WTC11 (cell line): Measurements from ENCODE around the gene OSBPL10.

Source experiments
- ETV6 ChIP-seq: sonication (generic); formaldehyde crosslinking; IDR thresholded peaks from 2 replicates; pipeline ENCODE4 v1.8.1; 2022; ENCODE audit warnings: mild to moderate bottlenecking, missing genetic modification reagents
- NFYB ChIP-seq: sonication (generic); formaldehyde crosslinking; conservative IDR thresholded peaks from 2 replicates; pipeline ENCODE4 v1.8.0; 2022; ENCODE audit warnings: low read depth, missing genetic modification reagents
- NR1H2 ChIP-seq: sonication (generic); formaldehyde crosslinking; IDR thresholded peaks from 2 replicates; pipeline ENCODE4 v1.9.0; 2021; ENCODE audit warnings: mild to moderate bottlenecking, moderate library complexity, missing genetic modification reagents
- TF ChIP-seq, protein P1 (sequence below): fragments of 200-600 bp; IDR thresholded peaks from 2 replicates; pipeline ENCODE4 v1.8.0; 2022; ENCODE audit warnings: antibody characterized with exemption
- TF ChIP-seq, protein P2 (sequence below): sonication (generic); formaldehyde crosslinking; IDR thresholded peaks from 2 replicates; pipeline ENCODE4 v1.8.1; 2022; ENCODE audit warnings: mild to moderate bottlenecking, moderate library complexity, missing genetic modification reagents
- TF ChIP-seq, protein P3 (sequence below): fragments of 250-450 bp; sonication (Bioruptor Pico); IDR thresholded peaks from 2 replicates; pipeline ENCODE4 v2.1.2; 2022; ENCODE audit warnings: mild to moderate bottlenecking, moderate library complexity

DNA sequence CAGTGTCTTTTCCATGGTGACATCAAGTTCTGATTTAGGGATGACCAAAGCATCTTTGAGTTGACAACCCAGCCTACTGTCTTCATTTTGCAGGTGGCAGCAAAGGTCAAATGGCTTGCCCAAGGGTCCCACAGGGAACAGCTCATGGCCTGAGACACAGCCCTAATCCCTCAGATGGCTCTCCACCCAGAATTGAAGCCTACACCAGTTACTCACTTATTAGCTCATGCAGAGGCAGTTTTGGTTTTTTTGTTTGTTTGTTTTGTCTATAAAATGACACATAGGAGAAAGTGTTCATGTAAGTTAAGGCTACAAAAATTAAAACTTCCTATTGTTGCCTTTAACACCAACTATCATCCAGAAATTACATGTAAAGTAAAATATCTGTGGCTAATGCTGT is 167.9 kb downstream of the OSBPL10 start:
- TF ChIP-seq, protein P1, sequence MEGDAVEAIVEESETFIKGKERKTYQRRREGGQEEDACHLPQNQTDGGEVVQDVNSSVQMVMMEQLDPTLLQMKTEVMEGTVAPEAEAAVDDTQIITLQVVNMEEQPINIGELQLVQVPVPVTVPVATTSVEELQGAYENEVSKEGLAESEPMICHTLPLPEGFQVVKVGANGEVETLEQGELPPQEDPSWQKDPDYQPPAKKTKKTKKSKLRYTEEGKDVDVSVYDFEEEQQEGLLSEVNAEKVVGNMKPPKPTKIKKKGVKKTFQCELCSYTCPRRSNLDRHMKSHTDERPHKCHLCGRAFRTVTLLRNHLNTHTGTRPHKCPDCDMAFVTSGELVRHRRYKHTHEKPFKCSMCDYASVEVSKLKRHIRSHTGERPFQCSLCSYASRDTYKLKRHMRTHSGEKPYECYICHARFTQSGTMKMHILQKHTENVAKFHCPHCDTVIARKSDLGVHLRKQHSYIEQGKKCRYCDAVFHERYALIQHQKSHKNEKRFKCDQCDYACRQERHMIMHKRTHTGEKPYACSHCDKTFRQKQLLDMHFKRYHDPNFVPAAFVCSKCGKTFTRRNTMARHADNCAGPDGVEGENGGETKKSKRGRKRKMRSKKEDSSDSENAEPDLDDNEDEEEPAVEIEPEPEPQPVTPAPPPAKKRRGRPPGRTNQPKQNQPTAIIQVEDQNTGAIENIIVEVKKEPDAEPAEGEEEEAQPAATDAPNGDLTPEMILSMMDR = no peak
- TF ChIP-seq, protein P2, sequence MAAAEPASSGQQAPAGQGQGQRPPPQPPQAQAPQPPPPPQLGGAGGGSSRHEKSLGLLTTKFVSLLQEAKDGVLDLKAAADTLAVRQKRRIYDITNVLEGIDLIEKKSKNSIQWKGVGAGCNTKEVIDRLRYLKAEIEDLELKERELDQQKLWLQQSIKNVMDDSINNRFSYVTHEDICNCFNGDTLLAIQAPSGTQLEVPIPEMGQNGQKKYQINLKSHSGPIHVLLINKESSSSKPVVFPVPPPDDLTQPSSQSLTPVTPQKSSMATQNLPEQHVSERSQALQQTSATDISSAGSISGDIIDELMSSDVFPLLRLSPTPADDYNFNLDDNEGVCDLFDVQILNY = no peak
- TF ChIP-seq NFYB (CRISPR knock-in tag) = no peak
- TF ChIP-seq ETV6 (CRISPR knock-in tag) = no peak
- TF ChIP-seq, protein P3, sequence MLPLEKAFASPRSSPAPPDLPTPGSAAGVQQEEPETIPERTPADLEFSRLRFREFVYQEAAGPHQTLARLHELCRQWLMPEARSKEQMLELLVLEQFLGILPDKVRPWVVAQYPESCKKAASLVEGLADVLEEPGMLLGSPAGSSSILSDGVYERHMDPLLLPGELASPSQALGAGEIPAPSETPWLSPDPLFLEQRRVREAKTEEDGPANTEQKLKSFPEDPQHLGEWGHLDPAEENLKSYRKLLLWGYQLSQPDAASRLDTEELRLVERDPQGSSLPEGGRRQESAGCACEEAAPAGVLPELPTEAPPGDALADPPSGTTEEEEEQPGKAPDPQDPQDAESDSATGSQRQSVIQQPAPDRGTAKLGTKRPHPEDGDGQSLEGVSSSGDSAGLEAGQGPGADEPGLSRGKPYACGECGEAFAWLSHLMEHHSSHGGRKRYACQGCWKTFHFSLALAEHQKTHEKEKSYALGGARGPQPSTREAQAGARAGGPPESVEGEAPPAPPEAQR (CRISPR knock-in tag) = no peak
- TF ChIP-seq NR1H2 (CRISPR knock-in tag) = no peak
